ENCODE measurements around the gene GPR152.
"Not testable (repeated sequence)": the region's sequence is repeated elsewhere in the genome, so short reads cannot be mapped to it uniquely, and the experiment has no call there.

The GPR152 gene

DNA sequence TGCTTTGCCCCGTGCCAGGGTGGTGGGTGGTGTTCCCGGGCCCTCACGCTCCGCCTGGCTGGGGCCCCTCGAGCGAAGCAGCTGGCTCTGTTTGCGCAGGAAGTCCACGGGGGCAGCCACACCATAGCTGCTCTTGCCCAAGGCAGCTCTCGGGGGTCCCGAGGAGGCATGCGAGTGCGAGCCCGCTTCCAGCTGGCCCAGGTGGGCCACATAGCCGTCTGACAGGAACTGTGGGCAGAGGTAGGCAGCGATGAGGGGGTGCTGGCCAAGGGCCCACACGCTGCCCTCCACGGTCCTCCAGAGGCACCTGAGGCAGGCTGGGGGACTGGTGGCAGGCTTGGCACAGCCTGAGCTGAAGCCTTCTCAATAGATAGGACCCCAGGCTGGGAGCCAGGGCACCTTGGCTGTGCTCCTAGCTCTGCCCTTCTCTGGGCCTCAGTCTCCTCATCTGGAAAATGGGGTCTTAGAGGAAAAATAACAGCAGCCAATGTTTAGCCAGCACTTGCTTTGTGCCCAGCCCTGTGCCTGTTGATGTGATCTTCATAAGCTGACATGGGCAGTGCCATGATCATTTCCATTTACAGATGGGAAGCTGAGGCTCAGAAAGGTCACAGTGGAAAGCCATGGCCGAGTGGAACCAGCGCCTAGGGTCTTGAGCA is 39.7 kb upstream of the GPR152 start:
- DNase-seq (ENCODE audit: low spot score in 2 of 2) (no peak), ATAC-seq (no peak)
- Mint-ChIP-seq H3K9me3 (peaks cover 2% of the 10 kb centered on the region), H3K27ac (peak overlapping the region; percentile 52), H3K4me3 (no peak overlapping the region), H3K36me3 (peaks cover 99% of the 10 kb centered on the region), H3K4me1 (peaks cover 46% of the 10 kb centered on the region)

DNA sequence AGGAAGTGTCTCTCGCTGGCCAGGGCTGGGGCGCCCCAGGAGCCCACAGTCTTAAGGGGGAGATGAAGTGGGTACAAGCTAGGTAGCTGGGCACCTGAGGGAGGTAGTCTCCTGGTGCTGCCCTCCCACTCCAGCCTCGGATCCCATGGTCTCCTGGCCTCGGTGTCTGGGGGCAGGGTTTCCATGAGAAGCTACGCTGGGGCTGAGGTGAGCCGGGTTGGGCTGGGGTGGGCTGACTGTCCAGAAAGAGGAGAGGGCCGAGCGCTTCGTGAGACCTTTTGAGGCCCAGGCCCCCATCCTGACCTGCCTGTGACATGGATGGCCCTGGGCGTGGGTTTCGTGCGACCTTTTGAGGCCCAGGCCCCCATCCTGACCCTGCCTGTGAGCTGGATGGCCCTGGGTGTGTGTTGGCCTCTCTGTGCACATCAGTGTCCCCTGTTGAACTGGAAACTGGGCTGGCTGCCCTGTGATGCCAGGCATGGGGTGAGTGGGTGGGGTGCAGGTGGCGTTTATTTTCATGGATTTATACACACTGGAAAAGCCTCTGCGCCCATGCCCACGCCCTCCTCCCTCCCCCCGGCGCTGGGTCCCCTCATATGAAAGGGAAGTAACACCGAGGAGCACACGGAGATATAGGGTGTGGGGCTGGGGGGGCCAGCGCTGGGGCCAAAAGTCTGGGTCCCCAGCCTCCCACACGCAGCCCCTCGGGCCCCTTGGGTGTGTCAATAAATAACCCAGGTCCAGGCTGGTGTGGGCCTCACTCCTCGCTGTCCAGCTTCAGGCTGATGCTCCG is 38.9 kb upstream of the GPR152 start:
- H3K36me3 Mint-ChIP-seq: peaks cover 99% of the 10 kb centered on the region
- DNase-seq (ENCODE audit: low spot score in 2 of 2) (no peak), ATAC-seq (no peak)
- H3K4me1 Mint-ChIP-seq: peaks cover 53% of the 10 kb centered on the region
- no peak overlapping the region for H3K4me3 Mint-ChIP-seq
- H3K9me3 Mint-ChIP-seq: peaks cover 2% of the 10 kb centered on the region
- H3K27ac Mint-ChIP-seq: peak overlapping the region; percentile 97

DNA sequence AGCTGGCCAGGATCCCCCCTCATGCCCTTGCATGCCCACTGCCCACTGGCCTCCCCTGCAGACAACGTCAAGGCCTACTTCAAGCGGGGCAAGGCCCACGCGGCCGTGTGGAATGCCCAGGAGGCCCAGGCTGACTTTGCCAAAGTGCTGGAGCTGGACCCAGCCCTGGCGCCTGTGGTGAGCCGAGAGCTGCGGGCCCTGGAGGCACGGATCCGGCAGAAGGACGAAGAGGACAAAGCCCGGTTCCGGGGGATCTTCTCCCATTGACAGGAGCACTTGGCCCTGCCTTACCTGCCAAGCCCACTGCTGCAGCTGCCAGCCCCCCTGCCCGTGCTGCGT is 38.2 kb upstream of the GPR152 start:
- DNase-seq (ENCODE audit: low spot score in 2 of 2) (no peak), ATAC-seq (no peak)
- peaks cover 99% of the 10 kb centered on the region for H3K36me3 Mint-ChIP-seq
- peak overlapping the region; percentile 97 for H3K27ac Mint-ChIP-seq
- H3K9me3 Mint-ChIP-seq: peaks cover 2% of the 10 kb centered on the region
- peaks cover 56% of the 10 kb centered on the region for H3K4me1 Mint-ChIP-seq
- H3K4me3 Mint-ChIP-seq: no peak overlapping the region

DNA sequence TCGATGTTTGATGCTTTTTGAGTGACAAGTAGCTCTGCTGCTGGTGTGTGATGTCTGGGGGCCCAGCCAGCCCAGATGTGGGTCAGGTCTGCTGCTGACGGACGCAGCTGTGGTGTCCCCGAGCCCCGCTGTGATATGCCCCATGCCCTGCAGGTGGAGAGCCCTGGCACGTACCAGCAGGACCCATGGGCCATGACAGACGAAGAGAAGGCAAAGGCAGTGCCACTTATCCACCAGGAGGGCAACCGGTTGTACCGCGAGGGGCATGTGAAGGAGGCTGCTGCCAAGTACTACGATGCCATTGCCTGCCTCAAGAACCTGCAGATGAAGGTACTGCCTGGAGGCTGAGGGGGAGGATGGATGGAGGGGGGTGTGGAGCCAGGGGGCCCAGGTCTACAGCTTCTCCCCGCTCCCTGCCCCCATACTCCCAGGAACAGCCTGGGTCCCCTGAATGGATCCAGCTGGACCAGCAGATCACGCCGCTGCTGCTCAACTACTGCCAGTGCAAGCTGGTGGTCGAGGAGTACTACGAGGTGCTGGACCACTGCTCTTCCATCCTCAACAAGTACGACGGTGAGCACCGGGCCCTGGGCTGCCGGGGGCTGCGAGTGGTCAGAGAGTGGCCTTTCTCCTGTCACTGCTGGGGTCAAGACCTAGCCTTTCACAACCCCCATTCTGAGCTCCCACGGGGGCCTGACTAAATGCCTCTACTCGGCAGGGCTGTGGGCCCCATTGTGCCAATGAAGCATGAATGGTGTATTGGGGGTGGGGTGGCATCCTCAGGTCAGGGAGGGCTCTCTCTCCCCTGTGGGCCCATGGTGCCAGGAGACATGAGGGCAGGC is 37.6 kb upstream of the GPR152 start:
- peaks cover 97% of the 10 kb centered on the region for H3K36me3 Mint-ChIP-seq
- DNase-seq (ENCODE audit: low spot score in 2 of 2) (no peak), ATAC-seq (no peak)
- H3K4me1 Mint-ChIP-seq: peaks cover 57% of the 10 kb centered on the region
- H3K27ac Mint-ChIP-seq: peak overlapping the region; percentile 97
- peak overlapping the region; percentile 32 for H3K4me3 Mint-ChIP-seq
- peaks cover 2% of the 10 kb centered on the region for H3K9me3 Mint-ChIP-seq

DNA sequence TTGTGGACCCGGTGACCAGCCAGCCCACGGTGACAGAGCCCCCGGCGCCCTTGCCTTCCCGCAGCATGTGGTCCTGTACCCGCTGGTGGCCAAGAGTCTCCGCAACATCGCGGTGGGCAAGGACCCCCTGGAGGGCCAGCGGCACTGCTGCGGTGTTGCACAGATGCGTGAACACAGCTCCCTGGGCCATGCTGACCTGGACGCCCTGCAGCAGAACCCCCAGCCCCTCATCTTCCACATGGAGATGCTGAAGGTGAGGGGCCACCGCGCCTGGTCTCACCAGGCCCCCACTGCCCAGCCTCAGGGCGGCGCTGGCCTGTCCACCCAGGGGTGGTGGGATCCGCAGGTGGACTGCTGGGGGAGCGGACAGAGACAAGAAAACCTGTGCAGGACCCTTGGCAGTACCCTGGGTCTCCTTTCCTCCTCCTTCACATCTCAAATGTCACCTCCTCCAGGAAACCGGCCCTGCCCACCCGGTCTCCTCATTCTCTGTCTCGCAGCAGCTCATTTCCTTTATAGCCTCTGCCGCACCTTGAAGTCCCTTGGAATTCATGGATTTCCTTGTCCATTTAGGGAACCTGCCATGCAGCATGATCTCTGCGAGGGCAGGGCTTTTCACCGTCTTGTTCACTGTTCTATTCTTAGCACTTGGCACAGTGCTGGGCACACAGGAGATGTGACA is 36.8 kb upstream of the GPR152 start:
- peaks cover 97% of the 10 kb centered on the region for H3K36me3 Mint-ChIP-seq
- peaks cover 2% of the 10 kb centered on the region for H3K9me3 Mint-ChIP-seq
- no peak for DNase-seq (ENCODE audit: low spot score in 2 of 2)
- peak overlapping the region; percentile 98 for H3K4me3 Mint-ChIP-seq
- H3K27ac Mint-ChIP-seq: peak overlapping the region; percentile 97
- ATAC-seq: no peak
- H3K4me1 Mint-ChIP-seq: peaks cover 64% of the 10 kb centered on the region

DNA sequence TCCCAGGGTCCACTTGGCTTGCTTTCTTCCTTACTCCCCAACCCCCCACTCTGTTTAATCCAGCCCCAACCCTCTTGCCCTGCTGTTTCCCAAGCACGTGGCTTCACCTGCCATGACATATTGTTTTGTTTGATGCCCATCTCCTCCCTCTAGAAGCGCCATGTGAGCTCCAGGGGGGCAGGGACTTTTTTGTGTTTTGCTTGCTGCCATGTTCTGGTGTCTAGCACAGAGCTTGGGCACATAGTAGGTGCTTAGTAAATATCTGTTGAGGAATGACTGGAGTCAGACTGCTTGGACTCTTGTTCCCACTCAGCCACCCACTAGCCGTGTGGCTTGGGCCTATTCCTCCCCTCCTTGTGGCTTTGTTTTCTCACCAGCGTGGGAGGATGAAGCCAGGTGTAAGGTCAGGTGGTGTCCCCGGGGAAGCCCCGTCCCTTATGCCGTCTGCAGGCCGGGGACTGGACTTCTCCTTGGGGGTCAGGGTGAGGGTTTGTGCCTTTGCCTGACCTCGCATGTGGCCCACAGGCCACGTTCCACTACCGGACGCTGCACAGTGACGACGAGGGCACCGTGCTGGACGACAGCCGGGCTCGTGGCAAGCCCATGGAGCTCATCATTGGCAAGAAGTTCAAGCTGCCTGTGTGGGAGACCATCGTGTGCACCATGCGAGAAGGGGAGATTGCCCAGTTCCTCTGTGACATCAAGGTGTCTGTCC is 34.1 kb upstream of the GPR152 start:
- H3K9me3 Mint-ChIP-seq: peaks cover 2% of the 10 kb centered on the region
- peak; percentile 3 for ATAC-seq
- peaks cover 86% of the 10 kb centered on the region for H3K4me1 Mint-ChIP-seq

DNA sequence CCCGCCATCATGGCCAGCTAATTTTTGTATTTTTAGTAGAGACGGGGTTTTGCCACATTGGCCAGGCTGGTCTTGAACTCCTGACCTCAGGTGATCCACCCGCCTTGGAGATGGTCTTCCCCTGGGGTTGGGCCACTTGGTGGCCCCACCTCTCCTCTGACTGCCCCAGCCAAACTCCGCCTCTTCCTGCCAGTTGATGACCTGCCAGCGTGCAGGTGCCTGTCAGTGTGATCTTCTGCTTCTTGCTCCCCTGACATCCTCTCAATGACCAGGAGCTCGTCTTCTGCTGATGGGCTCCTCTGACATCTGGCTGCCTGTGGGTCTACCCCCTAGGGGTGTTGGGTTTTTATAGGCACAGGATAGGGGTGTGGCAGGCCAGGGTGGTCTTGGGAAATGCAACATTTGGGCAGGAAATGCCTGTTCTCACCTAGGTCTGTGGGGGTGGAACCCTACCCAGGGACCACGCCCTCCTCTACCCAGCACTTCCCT is 33.4 kb upstream of the GPR152 start:
- Mint-ChIP-seq H3K36me3 (peaks cover 81% of the 10 kb centered on the region), H3K27ac (peak overlapping the region; percentile 97), H3K4me1 (peaks cover 83% of the 10 kb centered on the region), H3K4me3 (peak overlapping the region; percentile 98)
- ATAC-seq (peak; percentile 2), DNase-seq (ENCODE audit: low spot score in 2 of 2) (peak in 1 of 2 donors; percentile 86)
- H3K9me3 Mint-ChIP-seq: not testable (repeated sequence)

More for the DNA sequence above, 34.1 kb upstream of the GPR152 start:
- H3K36me3 Mint-ChIP-seq: peaks cover 88% of the 10 kb centered on the region
- DNase-seq (ENCODE audit: low spot score in 2 of 2): peak; percentile 57 to 89
- peak overlapping the region; percentile 98 for H3K4me3 Mint-ChIP-seq
- H3K27ac Mint-ChIP-seq: peak overlapping the region; percentile 97

DNA sequence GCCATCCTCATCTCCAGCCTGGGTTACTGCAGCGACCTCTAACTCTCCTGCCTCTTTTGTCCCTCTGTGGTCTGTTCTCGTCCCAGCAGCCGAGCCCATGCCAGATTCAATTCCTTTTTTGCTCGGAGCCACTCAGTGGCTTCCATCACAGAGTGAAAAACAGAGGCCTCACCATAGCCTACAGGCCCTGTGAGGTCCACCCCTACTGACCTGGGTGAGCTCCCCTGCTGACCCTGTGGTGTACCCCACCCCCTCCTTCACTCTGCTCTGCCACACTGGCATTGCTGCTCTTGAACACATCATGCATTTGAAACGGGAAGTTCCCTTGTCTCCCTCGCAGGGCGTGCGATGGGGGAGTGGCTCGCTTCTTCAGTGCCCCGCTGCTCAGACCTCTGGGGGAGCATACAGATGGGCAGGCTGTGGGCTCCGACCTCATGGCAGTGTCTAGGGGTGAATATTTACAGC is 32.4 kb upstream of the GPR152 start:
- DNase-seq (ENCODE audit: low spot score in 2 of 2) (peak; percentile 44 to 85), ATAC-seq (peak; percentile 25)
- H3K9me3 Mint-ChIP-seq: peaks cover 2% of the 10 kb centered on the region
- peaks cover 74% of the 10 kb centered on the region for H3K4me1 Mint-ChIP-seq
- peak overlapping the region; percentile 97 for H3K27ac Mint-ChIP-seq
- peaks cover 70% of the 10 kb centered on the region for H3K36me3 Mint-ChIP-seq
- peak overlapping the region; percentile 98 for H3K4me3 Mint-ChIP-seq

DNA sequence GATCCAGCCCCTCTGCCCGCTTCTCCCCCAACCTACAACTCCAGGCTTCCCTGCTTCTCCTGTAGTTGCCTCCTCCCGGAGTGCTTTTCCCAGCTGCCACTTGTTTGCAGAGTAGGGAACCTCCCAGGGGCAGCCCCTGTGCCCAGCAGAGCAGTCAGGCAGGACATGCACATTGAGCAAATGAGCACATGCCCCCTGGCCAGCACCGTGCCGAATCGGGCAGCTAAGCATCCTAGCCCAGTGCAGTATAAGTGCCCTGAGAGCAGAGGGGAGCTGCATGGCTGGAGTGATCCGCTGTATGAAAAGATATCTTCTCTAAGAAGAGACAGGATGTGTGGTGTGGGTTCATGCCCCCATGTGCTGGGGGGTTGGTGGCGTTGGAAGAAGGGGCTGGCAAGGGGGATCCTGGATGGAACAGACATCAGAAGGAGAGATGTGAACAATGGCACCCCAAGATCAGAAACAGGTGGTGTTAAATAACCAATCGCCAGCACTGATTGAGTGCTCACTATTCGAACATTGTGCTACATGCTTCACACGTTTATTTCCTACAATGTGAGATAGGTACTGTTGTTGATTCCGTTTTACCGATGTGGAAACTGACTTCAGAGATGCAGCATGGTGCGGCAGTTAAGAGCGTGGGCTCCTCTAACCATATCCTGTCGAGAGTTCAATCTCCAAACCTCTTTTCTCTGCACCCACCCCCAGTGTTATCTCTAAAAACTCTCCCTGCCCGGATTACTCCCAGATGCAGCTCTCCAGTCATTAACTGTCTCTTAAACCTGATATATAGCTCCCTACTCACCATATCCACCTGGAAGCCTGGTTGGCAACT is 31.5 kb upstream of the GPR152 start:
- H3K36me3 Mint-ChIP-seq: peaks cover 62% of the 10 kb centered on the region
- H3K4me3 Mint-ChIP-seq: peak overlapping the region; percentile 98
- peak overlapping the region; percentile 97 for H3K27ac Mint-ChIP-seq
- DNase-seq (ENCODE audit: low spot score in 2 of 2): peak in 1 of 2 donors; percentile 78
- peaks cover 67% of the 10 kb centered on the region for H3K4me1 Mint-ChIP-seq
- ATAC-seq: peak; percentile 40
- peaks cover 2% of the 10 kb centered on the region for H3K9me3 Mint-ChIP-seq

DNA sequence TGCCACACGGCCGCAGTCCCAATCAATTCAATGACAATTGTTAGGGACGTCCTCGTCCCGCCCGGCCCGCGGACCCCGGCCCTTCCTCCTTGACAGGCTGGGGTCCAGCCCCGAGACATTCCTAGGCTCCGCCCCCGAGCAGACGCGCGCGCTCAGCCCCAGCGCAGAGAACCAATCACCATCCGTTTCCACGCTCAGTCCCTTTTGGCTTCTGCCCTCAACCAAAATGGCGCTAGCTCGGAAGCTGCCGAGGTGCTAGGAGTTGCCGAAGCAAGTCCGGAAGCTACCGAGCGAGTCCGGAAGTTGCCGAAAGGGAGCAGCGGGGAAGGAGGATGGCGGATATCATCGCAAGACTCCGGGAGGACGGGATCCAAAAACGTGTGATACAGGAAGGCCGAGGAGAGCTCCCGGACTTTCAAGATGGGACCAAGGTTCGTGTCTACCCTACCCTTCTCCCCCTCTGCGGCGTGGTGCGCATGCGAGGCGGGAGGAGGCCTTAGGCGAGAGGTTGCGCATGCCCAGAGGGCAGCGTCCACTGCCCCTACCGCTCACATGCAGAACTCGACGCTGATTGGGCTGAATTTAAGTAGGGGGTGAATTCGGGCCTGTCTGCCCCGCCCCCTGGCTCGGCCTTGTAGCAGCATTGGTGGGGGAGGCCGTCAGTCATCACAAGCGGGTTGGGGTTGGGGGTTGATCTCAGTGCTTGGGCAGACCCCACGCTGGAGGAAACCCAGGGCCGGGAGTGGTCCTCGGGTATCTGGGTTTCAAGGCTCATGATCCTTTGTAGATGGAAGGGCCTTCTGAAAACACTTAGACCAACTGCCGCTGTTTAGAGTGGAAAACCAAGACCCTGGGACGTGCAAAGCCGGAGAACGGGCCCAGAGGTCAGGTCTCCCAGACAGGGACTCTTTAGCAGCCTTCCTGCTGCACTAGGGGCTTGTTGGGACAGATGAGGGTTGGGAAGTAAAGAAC is 30.6 kb upstream of the GPR152 start, which contains the start of gene AIP:
Gene AIP (plus strand): TSS at position 200 of the 972 bp plus-strand sequence. CDS start 133 bp downstream, at position 333.
- Mint-ChIP-seq H3K9me3 (peaks cover 2% of the 10 kb centered on the region), H3K4me1 (peaks cover 57% of the 10 kb centered on the region), H3K4me3 (peak within 1 kb of the TSS; percentile 98), H3K27ac (peak within 1 kb of the TSS; percentile 97), H3K36me3 (peaks cover 53% of the 10 kb centered on the region)
- DNase-seq (ENCODE audit: low spot score in 2 of 2) (peak; percentile 96 to 99), ATAC-seq (peak; percentile 80)

DNA sequence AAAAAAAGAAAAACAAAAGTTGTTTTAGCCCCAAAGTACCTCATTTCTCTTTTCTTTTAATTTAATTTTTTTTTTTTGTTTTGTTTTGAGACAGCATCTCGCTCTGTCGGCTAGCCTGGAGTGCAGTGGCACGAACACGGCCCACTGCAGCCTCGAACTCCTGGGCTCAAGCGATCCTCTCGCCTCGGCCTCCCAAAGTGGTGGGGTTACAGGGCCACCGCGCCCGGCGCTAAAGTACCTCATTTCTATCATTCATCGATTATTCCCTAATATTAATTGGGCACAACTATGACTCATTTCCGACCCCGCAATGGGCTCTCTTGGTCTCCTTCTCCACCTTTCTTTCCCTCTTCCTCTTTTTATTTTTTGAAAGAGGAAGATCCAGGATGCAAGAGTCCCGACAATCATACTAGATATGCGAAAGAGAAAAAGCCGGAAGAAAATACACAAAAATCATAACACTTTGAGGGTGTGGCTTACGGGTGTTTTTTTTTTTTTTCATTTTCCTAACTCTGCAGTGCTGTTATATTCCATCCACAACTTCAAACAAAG is 29.8 kb upstream of the GPR152 start:
- H3K36me3 Mint-ChIP-seq: peaks cover 45% of the 10 kb centered on the region
- H3K4me1 Mint-ChIP-seq: peaks cover 50% of the 10 kb centered on the region
- peak overlapping the region; percentile 97 for H3K27ac Mint-ChIP-seq
- ATAC-seq: no peak
- H3K9me3 Mint-ChIP-seq: no peaks in the 10 kb centered on the region
- H3K4me3 Mint-ChIP-seq: peak overlapping the region; percentile 98
- no peak for DNase-seq (ENCODE audit: low spot score in 2 of 2)

DNA sequence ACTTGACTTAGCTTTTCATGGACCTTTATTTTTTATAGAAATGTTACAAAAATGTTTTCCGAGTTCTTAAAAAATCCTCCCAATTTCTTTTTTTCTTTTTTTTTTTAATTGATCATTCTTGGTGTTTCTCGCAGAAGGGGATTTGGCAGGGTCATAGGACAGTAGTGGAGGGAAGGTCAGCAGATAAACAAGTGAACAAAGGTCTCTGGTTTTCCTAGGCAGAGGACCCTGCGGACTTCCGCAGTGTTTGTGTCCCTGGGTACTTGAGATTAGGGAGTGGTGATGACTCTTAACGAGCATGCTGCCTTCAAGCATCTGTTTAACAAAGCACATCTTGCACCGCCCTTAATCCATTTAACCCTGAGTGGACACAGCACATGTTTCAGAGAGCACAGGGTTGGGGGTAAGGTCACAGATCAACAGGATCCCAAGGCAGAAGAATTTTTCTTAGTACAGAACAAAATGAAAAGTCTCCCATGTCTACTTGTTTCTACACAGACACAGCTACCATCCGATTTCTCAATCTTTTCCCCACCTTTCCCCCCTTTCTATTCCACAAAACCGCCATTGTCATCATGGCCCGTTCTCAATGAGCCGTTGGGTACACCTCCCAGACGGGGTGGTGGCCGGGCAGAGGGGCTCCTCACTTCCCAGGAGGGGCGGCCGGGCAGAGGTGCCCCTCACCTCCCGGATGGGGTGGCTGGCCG is 25.0 kb upstream of the GPR152 start:
- H3K27ac Mint-ChIP-seq; DNase-seq (ENCODE audit: low spot score in 2 of 2); H3K9me3 Mint-ChIP-seq; H3K4me3 Mint-ChIP-seq; H3K4me1 Mint-ChIP-seq; H3K36me3 Mint-ChIP-seq; ATAC-seq: not testable (repeated sequence)

All from stimulated activated effector memory CD8-positive, alpha-beta T cell treated with anti-CD3 and anti-CD28 coated beads, Interleukin-12 subunit alpha, Interleukin-12 subunit beta, amount 100 ng/mL, for 72 hours (primary cell).